Prostate gland (tissue), 2 donors: Measurements from ENCODE around the gene TRIP6. TPM values are rescaled to one million over a fixed set of nuclear protein-coding genes. Genes with fewer than 3 reads are reported as not detected.
"Not testable (repeated sequence)": the region's sequence is repeated elsewhere in the genome, so short reads cannot be mapped to it uniquely, and the experiment has no call there.

Source experiments
- DNase-seq: peaks from one replicate; pipeline ENCODE4 v3.0.0-alpha.2; 2019; ENCODE audit warnings: low spot score
- H3K27ac ChIP-seq, 2 donors: fragments of 200-600 bp; sonication (generic); 2 replicates each; pipeline ENCODE4 v1.5.1; 2017 to 2019
- H3K27me3 ChIP-seq: fragments of 200-600 bp; sonication (generic); replicated peaks from 2 replicates; pipeline ENCODE4 v1.5.1; 2019; ENCODE audit not compliant: insufficient read depth
- H3K36me3 ChIP-seq, 2 donors: fragments of 200-600 bp; sonication (generic); 1 replicate in 1 of 2; 2 replicates in 1 of 2; pipeline versions ENCODE4 v1.5.1 to v1.8.1; 2017 to 2019
- H3K4me1 ChIP-seq: fragments of 200-600 bp; sonication (generic); replicated peaks from 2 replicates; pipeline ENCODE4 v1.5.1; 2019
- H3K4me3 ChIP-seq, 2 donors: fragments of 200-600 bp; sonication (generic); 2 replicates each; pipeline ENCODE4 v1.5.1; 2017 to 2019
- H3K9me3 ChIP-seq: fragments of 200-600 bp; sonication (generic); 2 replicates; pipeline ENCODE4 v1.5.1; 2017
- CTCF ChIP-seq, 4 experiments: fragments of 200-600 bp in 2 of 4; fragments of 450-650 bp in 2 of 4; sonication (generic) in 2 of 4; IDR thresholded peaks; 1 replicate in 3 of 4; 2 replicates in 1 of 4; pipeline ENCODE4 v1.5.1; 2016 to 2019; ENCODE audit warnings: antibody characterized with exemption in 4 of 4, mild to moderate bottlenecking in 2 of 4, moderate library complexity in 2 of 4
- POLR2A ChIP-seq: fragments of 450-650 bp; IDR thresholded peaks from one replicate; pipeline ENCODE4 v1.6.1; 2016; ENCODE audit warnings: antibody characterized with exemption, mild to moderate bottlenecking
- POLR2AphosphoS5 ChIP-seq: sonication (generic); formaldehyde crosslinking; IDR thresholded peaks from one replicate; pipeline ENCODE4 v1.6.1; 2017; ENCODE audit warnings: antibody characterized with exemption
- WGBS: methylation state at CpG from one replicate; pipeline ENCODE4 v1.1.5; 2018; 5-methylcytosine and 5-hydroxymethylcytosine counted together
- intact Hi-C: fragments of 100-400 bp; cut with DNase I; formaldehyde crosslinking; loops from one replicate; pipeline ENCODE4 v1.14.2; 2022
- total RNA-seq, 2 donors: library from RNA; depleted of rRNA; stranded (reverse); fragments of >200 nt; gene quantifications; one replicate each; pipeline ENCODE4 v1.1.0, GENCODE V29; 2016

The TRIP6 gene
- total RNA-seq, 2 donors from 2014 or later = 65.9 to 113 TPM

GRCh38 chr7:100911484-100911883 lies 44.3 kb downstream of the TRIP6 start:
- no peak overlapping the region for H3K27ac ChIP-seq
- 82% methylated on average over 3 of the region's 3 CpGs for whole genome bisulfite sequencing
- no peak for DNase-seq

GRCh38 chr7:100914208-100914878 lies 47.2 kb downstream of the TRIP6 start:
- H3K4me3 ChIP-seq = no peak overlapping the region
- no peaks in the 10 kb centered on the region for H3K27me3 ChIP-seq
- WGBS = 90% methylated on average over 15 of the region's 15 CpGs
- H3K27ac ChIP-seq = no peak overlapping the region
- DNase-seq = no peak
- intact Hi-C loops = no loop called here
- no peaks in the 10 kb centered on the region for H3K36me3 ChIP-seq
- H3K4me1 ChIP-seq = no peaks in the 10 kb centered on the region
- H3K9me3 ChIP-seq = no peaks in the 10 kb centered on the region
- TF ChIP-seq POLR2A (no peak), CTCF (IDR thresholded peaks at IDR 0.05) (no peak), POLR2AphosphoS5 (no peak)

More at GRCh38 chr7:100911484-100911883, 44.3 kb downstream of the TRIP6 start:
- intact Hi-C loops = no loop called here
- Histone ChIP-seq H3K4me3 (no peak overlapping the region), H3K36me3 (no peaks in the 10 kb centered on the region), H3K9me3 (no peaks in the 10 kb centered on the region), H3K27me3 (no peaks in the 10 kb centered on the region), H3K4me1 (no peaks in the 10 kb centered on the region)
- TF ChIP-seq POLR2A = no peak
- TF ChIP-seq POLR2AphosphoS5 = no peak
- TF ChIP-seq CTCF (IDR thresholded peaks at IDR 0.05) = no peak

GRCh38 chr7:100914879-100915447 lies 47.8 kb downstream of the TRIP6 start:
- intact Hi-C loops = no loop called here
- DNase-seq = no peak
- no peaks in the 10 kb centered on the region for H3K9me3 ChIP-seq
- no peaks in the 10 kb centered on the region for H3K4me1 ChIP-seq
- no peaks in the 10 kb centered on the region for H3K27me3 ChIP-seq
- no peak for TF ChIP-seq POLR2AphosphoS5
- TF ChIP-seq POLR2A = no peak
- no peak for TF ChIP-seq CTCF (IDR thresholded peaks at IDR 0.05)
- 89% methylated on average over 8 of the region's 8 CpGs for WGBS
- H3K27ac ChIP-seq = no peak overlapping the region
- H3K4me3 ChIP-seq = no peak overlapping the region
- no peaks in the 10 kb centered on the region for H3K36me3 ChIP-seq

GRCh38 chr7:100919335-100919734 lies 52.1 kb downstream of the TRIP6 start:
- H3K9me3 ChIP-seq, H3K27me3 ChIP-seq, H3K36me3 ChIP-seq, H3K4me3 ChIP-seq, H3K27ac ChIP-seq, H3K4me1 ChIP-seq, intact Hi-C loops, DNase-seq: not testable (repeated sequence)
- 91% methylated on average over 5 of the region's 5 CpGs for WGBS

GRCh38 chr7:100919779-100920437 lies 52.7 kb downstream of the TRIP6 start:
- intact Hi-C loops, H3K4me3 ChIP-seq: not testable (repeated sequence)
- 76% methylated on average over 9 of the region's 9 CpGs for WGBS

GRCh38 chr7:100921039-100921438 lies 53.9 kb downstream of the TRIP6 start:
- Histone ChIP-seq H3K4me1 (no peaks in the 10 kb centered on the region), H3K27me3 (no peaks in the 10 kb centered on the region), H3K4me3 (no peak overlapping the region), H3K36me3 (no peaks in the 10 kb centered on the region), H3K9me3 (no peaks in the 10 kb centered on the region), H3K27ac (no peak overlapping the region)
- intact Hi-C loops = no loop called here
- DNase-seq = no peak
- no peak for TF ChIP-seq POLR2A
- no peak for TF ChIP-seq POLR2AphosphoS5
- TF ChIP-seq CTCF (IDR thresholded peaks at IDR 0.05) = no peak

More at GRCh38 chr7:100919779-100920437, 52.7 kb downstream of the TRIP6 start:
- not testable (repeated sequence) for DNase-seq, H3K9me3 ChIP-seq, H3K27ac ChIP-seq, H3K27me3 ChIP-seq, H3K36me3 ChIP-seq, H3K4me1 ChIP-seq
